Ovary (tissue), 9 donors: ENCODE measurements around the gene BATF3. TPM values are rescaled to one million over a fixed set of nuclear protein-coding genes. Genes with fewer than 3 reads are reported as not detected.
A peak's percentile ranks its signal among the peaks of the same experiment; 100 is the strongest.

Source experiments
- DNase-seq, 5 donors: peaks; one replicate each; pipeline ENCODE4 v3.0.0-alpha.2; 2019 to 2020
- H3K27ac ChIP-seq, 2 donors: fragments of 200-600 bp; one replicate each; pipeline versions ENCODE4 v1.5.1 to v1.8.0; 2019 to 2022
- H3K27me3 ChIP-seq: fragments of 200-600 bp; one replicate; pipeline ENCODE4 v1.8.0; 2022
- H3K36me3 ChIP-seq: fragments of 200-600 bp; sonication (generic); one replicate; pipeline ENCODE4 v1.5.1; 2019
- H3K4me1 ChIP-seq: one replicate; pipeline ENCODE4 v1.8.1; 2013; ENCODE audit warnings: mild to moderate bottlenecking, moderate library complexity; ENCODE audit not compliant: insufficient read depth
- H3K4me3 ChIP-seq: fragments of 200-600 bp; sonication (generic); one replicate; pipeline ENCODE4 v1.5.1; 2017
- H3K9me3 ChIP-seq, 2 donors: fragments of 200-600 bp in 1 of 2; sonication (generic) in 1 of 2; one replicate each; pipeline versions ENCODE4 v1.5.1 to v1.8.1; 2013 to 2019; ENCODE audit warnings: mild to moderate bottlenecking in 1 of 2, moderate library complexity in 1 of 2
- EP300 ChIP-seq: sonication (generic); formaldehyde crosslinking; IDR thresholded peaks from one replicate; pipeline ENCODE4 v1.6.1; 2017; ENCODE audit warnings: antibody characterized with exemption
- POLR2A ChIP-seq: fragments of 450-650 bp; IDR thresholded peaks from one replicate; pipeline ENCODE4 v1.6.1; 2017; ENCODE audit warnings: antibody characterized with exemption, mild to moderate bottlenecking, moderate library complexity
- WGBS, 3 donors: extraction: QIAGEN DNeasy Blood & Tissue Kit in 1 of 3; methylation state at CpG; one replicate each; pipeline versions ENCODE4 v1.1.5 to v1.1.7; 2013 to 2017; 5-methylcytosine and 5-hydroxymethylcytosine counted together
- intact Hi-C, 4 donors: fragments of 100-400 bp; cut with DNase I; formaldehyde crosslinking; loops; one replicate each; pipeline versions ENCODE4 v1.11.0 to v1.15.1; 2022 to 2023
- polyA plus RNA-seq, 2 donors: library from polyadenylated mRNA; stranded (reverse); fragments of 200-250 nt in 1 of 2; fragments of 350-450 nt in 1 of 2; fragmentation: Illumina TruSeq in 1 of 2; extraction: RNeasy Lipid Tissue Mini Kit (QIAGEN cat#74804) in 1 of 2; gene quantifications; one replicate each; pipeline ENCODE4 v1.2.3, GENCODE V29; 2013 to 2014
- total RNA-seq, 7 donors: library from RNA; depleted of rRNA in 2 of 7; stranded (reverse); fragments of >200 nt in 2 of 7; fragmentation: NEBNext Ultra II Directional in 3 of 7; extraction: Animal tissue kit (Norgen Biotek cat#: 25700) in 3 of 7; gene quantifications; one replicate each; pipeline versions ENCODE4 v1.1.0 to v1.2.4, GENCODE V29; 2016 to 2023
- TF ChIP-seq, protein P1 (sequence below), 3 donors: fragments of 450-650 bp in 2 of 3; fragments of 200-600 bp in 1 of 3; IDR thresholded peaks; one replicate each; pipeline versions ENCODE4 v1.5.1 to v1.8.0; 2016 to 2022; ENCODE audit warnings: antibody characterized with exemption in 3 of 3, mild to moderate bottlenecking in 1 of 3
- donor health status: DM: no; HTN: no; CAD: no; lungs with moderate emphysema.
- donor health status: DM: no; HTN: no; CAD: no.
- donor health status: Bipolar disorder and iron deficiency.
- donor health status: DM: yes; HTN: yes; CAD: no.
- donor health status: DM: no; HTN: no; CAD: no.
- donor health status: DM: yes; HTN: yes; CAD: no.

Gene BATF3
- total and polyA plus RNA-seq, 9 donors: 0.71 to 4.2 (median 1.1) TPM

DNA sequence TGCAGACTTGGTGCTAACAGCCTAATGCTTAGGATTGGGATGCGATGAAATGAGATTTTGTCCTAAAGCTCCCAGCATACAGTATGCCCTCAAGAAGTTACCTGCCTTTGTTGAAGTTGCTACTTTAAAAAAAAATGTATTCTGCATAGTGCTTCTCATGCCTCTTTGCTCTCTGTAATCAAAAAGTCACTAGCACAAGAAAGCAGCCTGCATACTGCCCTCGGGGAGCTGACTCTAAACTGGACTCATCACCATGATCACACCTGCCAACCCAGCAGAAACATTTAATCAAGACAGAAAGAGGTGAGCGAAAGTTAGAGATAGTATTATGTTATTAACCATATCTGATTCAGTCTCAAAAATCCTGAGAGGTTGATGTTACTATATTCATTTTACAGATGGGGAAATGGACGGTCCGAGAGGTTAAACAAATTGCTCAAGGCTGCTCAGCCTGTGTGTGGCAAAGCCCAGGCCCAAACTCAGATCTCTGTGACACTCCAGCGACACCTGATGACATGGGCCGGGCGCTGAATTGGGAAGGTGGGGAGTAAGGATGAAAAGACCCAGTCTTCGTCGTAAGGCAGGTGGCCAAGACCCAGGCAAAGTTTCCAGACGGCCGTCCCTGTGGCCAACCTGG, 1.1 kb downstream of the BATF3 start:
- peaks cover 4% of the 10 kb centered on the region for H3K4me1 ChIP-seq
- H3K9me3 ChIP-seq: no peaks in the 10 kb centered on the region
- intact Hi-C loops: no loop called here
- no peaks in the 10 kb centered on the region for H3K36me3 ChIP-seq
- no peak overlapping the region for H3K27ac ChIP-seq
- no peaks in the 10 kb centered on the region for H3K27me3 ChIP-seq
- peak overlapping the region; percentile 56 for H3K4me3 ChIP-seq
- DNase-seq: no peak
- 28 to 32% (median 28%) methylated on average over 12 of the region's 12 CpGs for WGBS, 3 donors
- TF ChIP-seq POLR2A: no peak
- TF ChIP-seq, protein P1, sequence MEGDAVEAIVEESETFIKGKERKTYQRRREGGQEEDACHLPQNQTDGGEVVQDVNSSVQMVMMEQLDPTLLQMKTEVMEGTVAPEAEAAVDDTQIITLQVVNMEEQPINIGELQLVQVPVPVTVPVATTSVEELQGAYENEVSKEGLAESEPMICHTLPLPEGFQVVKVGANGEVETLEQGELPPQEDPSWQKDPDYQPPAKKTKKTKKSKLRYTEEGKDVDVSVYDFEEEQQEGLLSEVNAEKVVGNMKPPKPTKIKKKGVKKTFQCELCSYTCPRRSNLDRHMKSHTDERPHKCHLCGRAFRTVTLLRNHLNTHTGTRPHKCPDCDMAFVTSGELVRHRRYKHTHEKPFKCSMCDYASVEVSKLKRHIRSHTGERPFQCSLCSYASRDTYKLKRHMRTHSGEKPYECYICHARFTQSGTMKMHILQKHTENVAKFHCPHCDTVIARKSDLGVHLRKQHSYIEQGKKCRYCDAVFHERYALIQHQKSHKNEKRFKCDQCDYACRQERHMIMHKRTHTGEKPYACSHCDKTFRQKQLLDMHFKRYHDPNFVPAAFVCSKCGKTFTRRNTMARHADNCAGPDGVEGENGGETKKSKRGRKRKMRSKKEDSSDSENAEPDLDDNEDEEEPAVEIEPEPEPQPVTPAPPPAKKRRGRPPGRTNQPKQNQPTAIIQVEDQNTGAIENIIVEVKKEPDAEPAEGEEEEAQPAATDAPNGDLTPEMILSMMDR (IDR thresholded peaks at IDR 0.05): no peak
- no peak for TF ChIP-seq EP300

- TF ChIP-seq, protein P1 (IDR thresholded peaks at IDR 0.05): no peak
- TF ChIP-seq POLR2A (no peak), EP300 (no peak)
- Histone ChIP-seq H3K4me1 (peaks cover 4% of the 10 kb centered on the region), H3K4me3 (no peak overlapping the region), H3K9me3 (no peaks in the 10 kb centered on the region), H3K27ac (no peak overlapping the region), H3K27me3 (no peaks in the 10 kb centered on the region), H3K36me3 (no peaks in the 10 kb centered on the region)
- WGBS, 3 donors: 74 to 80% (median 75%) methylated on average over 13 of the region's 13 CpGs
- DNase-seq: no peak
- intact Hi-C loops: no loop called here
Observed at GRCh38 chr1:212696721-212697331, 2.8 kb downstream of the BATF3 start.

DNA sequence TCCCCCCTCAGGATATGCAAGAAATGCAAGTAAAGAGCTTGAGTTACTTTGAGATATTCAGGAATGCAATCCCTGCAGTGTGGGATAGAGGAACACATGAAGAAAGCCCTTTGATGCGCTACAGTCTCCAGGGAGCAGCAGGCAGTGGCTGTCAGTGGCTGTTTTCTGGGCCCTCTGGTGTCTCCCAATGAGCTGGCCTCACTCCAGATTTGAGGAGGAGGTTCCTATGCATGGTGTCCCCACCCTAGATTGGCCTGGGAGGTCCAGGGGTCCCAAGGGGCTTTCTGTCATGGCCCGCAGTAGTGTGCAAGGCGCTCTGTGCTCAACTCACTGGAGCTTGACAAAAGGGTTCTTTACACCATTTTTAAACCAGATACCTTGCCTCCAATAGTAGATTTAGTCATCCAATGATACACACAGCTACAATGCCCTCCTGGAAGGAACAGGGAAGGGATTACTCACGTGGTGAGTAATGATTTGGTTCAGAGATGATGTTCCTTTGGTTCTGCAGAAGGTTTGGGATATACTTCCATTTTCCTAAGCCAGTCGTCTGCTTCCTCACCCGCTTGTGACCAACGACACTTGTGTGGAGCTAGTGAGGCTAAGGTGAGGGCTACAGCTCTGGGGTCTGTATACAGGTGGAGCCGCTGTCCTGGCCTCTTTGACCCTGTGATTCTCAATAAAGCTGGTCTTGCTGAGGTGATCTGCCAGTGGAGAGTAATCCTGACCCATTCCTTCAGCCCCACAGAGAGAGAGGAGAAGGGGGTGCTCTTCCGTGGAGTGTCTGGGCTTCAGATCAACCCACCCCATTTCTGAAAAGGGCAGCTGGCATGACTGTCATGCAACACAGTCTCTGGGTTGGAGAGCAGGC, 6.6 kb downstream of the BATF3 start:
- TF ChIP-seq EP300 (no peak), POLR2A (no peak)
- TF ChIP-seq, protein P1 (IDR thresholded peaks at IDR 0.05): no peak
- no peaks in the 10 kb centered on the region for H3K9me3 ChIP-seq
- WGBS, 3 donors: 88 to 93% (median 91%) methylated on average over 9 of the region's 9 CpGs
- DNase-seq: no peak
- no peaks in the 10 kb centered on the region for H3K27me3 ChIP-seq
- no peak overlapping the region for H3K27ac ChIP-seq
- intact Hi-C loops: no loop called here
- no peaks in the 10 kb centered on the region for H3K4me1 ChIP-seq
- no peaks in the 10 kb centered on the region for H3K36me3 ChIP-seq
- no peak overlapping the region for H3K4me3 ChIP-seq

GRCh38 chr1:212691561-212692071, 8.0 kb downstream of the BATF3 start:
- 81 to 90% (median 83%) methylated on average over 9 of the region's 9 CpGs for WGBS, 3 donors
- no peaks in the 10 kb centered on the region for H3K36me3 ChIP-seq
- H3K4me1 ChIP-seq: no peaks in the 10 kb centered on the region
- TF ChIP-seq, protein P1 (IDR thresholded peaks at IDR 0.05): no peak
- TF ChIP-seq EP300 (no peak), POLR2A (no peak)
- no peaks in the 10 kb centered on the region for H3K27me3 ChIP-seq
- H3K27ac ChIP-seq: no peak overlapping the region
- no peak for DNase-seq
- no peak overlapping the region for H3K4me3 ChIP-seq
- intact Hi-C loops: no loop called here
- H3K9me3 ChIP-seq: no peaks in the 10 kb centered on the region
